Measurements from ENCODE around the gene WDR62. TPM values are rescaled to one million over a fixed set of nuclear protein-coding genes. Genes with fewer than 3 reads are reported as not detected.
A peak's percentile ranks its signal among the peaks of the same experiment; 100 is the strongest.

Gene WDR62
- total RNA-seq, 2 donors from 2014 or later, result 0.26 to 0.33 TPM

GRCh38 chr19:36058481-36059179 is 3.9 kb downstream of the WDR62 start:
- 75 to 77% methylated on average over 11 to 12 of the region's 12 CpGs for WGBS, 2 donors
- no peak overlapping the region for H3K4me3 ChIP-seq
- ATAC-seq (no peak), DNase-seq (no peak)
- H3K4me1 ChIP-seq, result peaks cover 8% of the 10 kb centered on the region
- no peaks in the 10 kb centered on the region for H3K36me3 ChIP-seq (replicated peaks in 1 of 2; ENCODE audit: insufficient read depth in 1 of 2, low read depth in 2 of 2)
- H3K27me3 ChIP-seq, result no peaks in the 10 kb centered on the region
- TF ChIP-seq POLR2A (IDR thresholded peaks at IDR 0.05) (no peak), CTCF (IDR thresholded peaks at IDR 0.05) (no peak)
- intact Hi-C loops (cut with DNase I), result no loop called here
- no peaks in the 10 kb centered on the region for H3K9me3 ChIP-seq
- no peak overlapping the region for H3K27ac ChIP-seq

- Histone ChIP-seq H3K4me1 (peaks cover 8% of the 10 kb centered on the region), H3K4me3 (no peak overlapping the region), H3K9me3 (no peaks in the 10 kb centered on the region), H3K27me3 (no peaks in the 10 kb centered on the region), H3K27ac (no peak overlapping the region), H3K36me3 (replicated peaks in 1 of 2; ENCODE audit: insufficient read depth in 1 of 2, low read depth in 2 of 2) (no peaks in the 10 kb centered on the region)
- WGBS, 2 donors, result 78 to 85% methylated on average over 6 of the region's 6 CpGs
- no peak for TF ChIP-seq POLR2A (IDR thresholded peaks at IDR 0.05)
- no peak for TF ChIP-seq CTCF (IDR thresholded peaks at IDR 0.05)
- no peak for DNase-seq
- intact Hi-C loops (cut with DNase I), result no loop called here
- ATAC-seq, result no peak
These were observed 4.6 kb downstream of the WDR62 start for GRCh38 chr19:36059180-36059910.

- WGBS, 2 donors, result 78 to 86% methylated on average over 4 of the region's 4 CpGs
These were observed 5.7 kb downstream of the WDR62 start for GRCh38 chr19:36060430-36060829.

GRCh38 chr19:36061367-36061766 is 6.7 kb downstream of the WDR62 start:
- no peak overlapping the region for H3K4me3 ChIP-seq
- WGBS, 2 donors, result 85 to 100% methylated on average over 2 of the region's 2 CpGs
- DNase-seq, result no peak
- H3K27me3 ChIP-seq, result no peaks in the 10 kb centered on the region
- no peak for ATAC-seq
- TF ChIP-seq CTCF (IDR thresholded peaks at IDR 0.05) (no peak), POLR2A (IDR thresholded peaks at IDR 0.05) (no peak)
- intact Hi-C loops (cut with DNase I), result no loop called here
- no peaks in the 10 kb centered on the region for H3K9me3 ChIP-seq
- H3K4me1 ChIP-seq, result no peaks in the 10 kb centered on the region
- H3K36me3 ChIP-seq (replicated peaks in 1 of 2; ENCODE audit: insufficient read depth in 1 of 2, low read depth in 2 of 2), result no peaks in the 10 kb centered on the region
- H3K27ac ChIP-seq, result no peak overlapping the region

More at GRCh38 chr19:36060430-36060829, 5.7 kb downstream of the WDR62 start:
- no peak overlapping the region for H3K4me3 ChIP-seq
- H3K36me3 ChIP-seq (replicated peaks in 1 of 2; ENCODE audit: insufficient read depth in 1 of 2, low read depth in 2 of 2), result no peaks in the 10 kb centered on the region
- intact Hi-C loops (cut with DNase I), result no loop called here
- H3K27me3 ChIP-seq, result no peaks in the 10 kb centered on the region
- no peaks in the 10 kb centered on the region for H3K9me3 ChIP-seq
- H3K4me1 ChIP-seq, result peaks cover 2% of the 10 kb centered on the region
- ATAC-seq (peak; percentile 40), DNase-seq (peak in 2 of 4 donors; percentile 16 to 28)
- TF ChIP-seq POLR2A (IDR thresholded peaks at IDR 0.05) (no peak), CTCF (IDR thresholded peaks at IDR 0.05) (peak in 3 of 7 experiments; percentile 12 to 28 (median 28))
- no peak overlapping the region for H3K27ac ChIP-seq
